GM21576 (cell line): Measurements from ENCODE around the gene BARHL1.

Experiments used
- ATAC-seq: cut with Tn5 transposase; IDR thresholded peaks from one replicate; pipeline ENCODE4 v1.9.1; 2021; ENCODE audit warnings: mild to moderate bottlenecking, moderate library complexity; ENCODE audit not compliant: unreplicated experiment

Gene BARHL1

DNA sequence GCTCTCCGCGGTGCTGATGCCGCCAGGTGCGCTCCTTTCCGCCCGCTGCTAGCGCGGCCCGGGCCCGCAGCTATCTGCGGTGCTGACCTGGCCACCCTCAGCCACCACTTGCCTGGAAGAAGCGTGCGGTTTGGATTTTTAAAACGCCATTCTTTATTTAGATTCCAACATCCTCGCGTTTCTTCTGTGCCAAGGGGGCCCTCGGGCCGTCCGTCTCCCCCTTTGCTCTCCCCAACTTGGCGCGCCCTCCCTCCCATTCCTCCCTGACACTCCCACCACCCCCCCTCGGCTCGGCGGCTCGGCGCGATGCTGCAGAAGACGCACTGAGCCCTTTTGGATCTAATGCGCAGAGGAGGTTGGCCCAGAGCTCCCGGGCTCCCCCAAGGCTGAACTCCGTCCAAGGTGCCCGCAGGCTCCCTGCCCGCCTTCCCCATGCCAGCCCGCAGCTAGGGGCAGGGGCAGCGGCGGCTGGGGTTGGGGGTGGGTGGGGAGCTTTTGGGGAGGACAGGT, at the start of gene BARHL1:
Gene BARHL1, plus strand, starts transcription at position 331 of the 510 bp plus-strand sequence. CDS start 192 bp downstream, outside the sequence.
- ATAC-seq, result no peak

GRCh38 chr9:132534832-132535231, 47.6 kb upstream of the BARHL1 start:
- ATAC-seq, result no peak

- ATAC-seq, result no peak
Measured at GRCh38 chr9:132536124-132536523, 46.3 kb upstream of the BARHL1 start.

DNA sequence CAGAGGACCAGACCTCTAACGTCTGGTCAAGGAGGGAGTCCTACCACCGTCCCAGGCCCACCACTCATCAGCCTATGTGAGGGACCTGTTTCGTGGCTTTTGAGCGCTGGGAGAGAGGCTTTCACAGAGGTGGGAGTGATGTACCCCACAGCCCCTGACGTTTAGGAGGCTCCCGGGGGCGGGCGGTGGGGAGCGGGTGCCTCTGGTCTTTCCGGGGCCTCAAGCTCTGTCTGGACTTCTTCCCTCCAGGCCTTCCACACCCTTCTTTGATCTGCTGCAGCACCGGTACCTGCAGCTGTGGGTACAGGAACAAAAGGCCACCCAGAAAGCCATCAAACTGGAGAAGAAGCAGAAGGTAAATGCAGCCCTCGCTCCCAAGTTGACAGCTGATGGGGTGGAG, 45.1 kb upstream of the BARHL1 start:
- no peak for ATAC-seq

GRCh38 chr9:132538071-132538470, 44.3 kb upstream of the BARHL1 start:
- ATAC-seq, result no peak

DNA sequence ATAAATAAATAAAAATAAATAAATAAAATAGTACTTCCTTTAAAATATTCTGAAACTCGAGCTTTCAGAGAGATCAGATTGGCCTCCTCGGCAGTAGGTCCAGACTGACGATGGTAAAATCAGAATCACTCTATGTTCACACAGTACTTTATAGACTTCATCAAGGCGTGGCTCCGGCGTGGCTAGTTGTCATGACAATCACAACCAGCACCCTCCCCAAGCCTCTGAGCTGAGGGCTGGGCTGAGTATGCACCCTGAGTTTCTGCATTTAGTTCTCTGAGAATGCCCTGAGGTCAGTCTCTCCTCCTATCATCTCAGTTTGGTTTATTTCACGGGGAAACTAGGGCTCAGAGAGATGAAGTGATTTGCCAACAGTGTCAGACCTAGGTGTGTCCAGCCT, 43.3 kb upstream of the BARHL1 start:
- no peak for ATAC-seq

DNA sequence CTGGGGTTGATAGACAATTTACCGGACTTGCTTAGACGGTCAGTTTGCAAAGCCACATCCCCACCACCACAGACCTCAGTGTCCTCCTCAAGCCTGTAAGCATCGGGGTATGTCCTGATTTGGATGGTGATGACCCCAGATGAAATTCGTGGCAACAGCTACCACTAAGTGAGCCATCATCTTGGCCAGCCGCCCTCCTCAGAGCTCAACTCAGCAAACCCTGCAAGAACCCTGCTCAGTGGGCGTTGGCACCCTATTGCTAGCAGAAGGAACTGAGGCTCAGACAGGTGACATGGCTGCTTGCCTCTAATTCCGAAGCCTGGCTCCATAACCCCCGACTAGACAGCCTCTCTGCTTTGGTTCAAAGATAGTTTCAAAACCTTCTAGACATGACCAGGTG, 41.4 kb upstream of the BARHL1 start:
- no peak for ATAC-seq

- no peak for ATAC-seq
Measured at GRCh38 chr9:132541870-132542830, 40.3 kb upstream of the BARHL1 start.

- no peak for ATAC-seq
Measured at GRCh38 chr9:132543251-132543650, 39.2 kb upstream of the BARHL1 start.

DNA sequence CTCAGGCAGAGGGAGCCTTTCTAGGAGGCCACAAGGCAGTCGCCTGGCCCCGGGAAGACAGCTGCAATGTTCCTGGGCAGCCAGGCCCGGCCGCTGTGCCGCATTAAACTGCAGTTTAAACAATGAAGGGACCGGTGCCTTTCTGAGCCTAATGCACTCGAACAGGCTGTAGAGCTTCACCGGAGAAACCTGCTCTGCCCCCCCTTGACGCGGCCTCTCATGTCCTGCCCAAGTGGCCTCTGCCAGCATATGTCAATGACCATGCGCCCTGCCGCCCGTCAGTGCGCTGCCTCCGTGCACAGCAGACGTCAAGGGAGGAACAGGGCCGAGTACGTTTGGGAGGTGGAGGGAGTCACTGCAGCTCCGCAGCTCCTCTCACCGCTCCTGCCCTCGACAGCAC, 38.4 kb upstream of the BARHL1 start:
- ATAC-seq, result no peak

DNA sequence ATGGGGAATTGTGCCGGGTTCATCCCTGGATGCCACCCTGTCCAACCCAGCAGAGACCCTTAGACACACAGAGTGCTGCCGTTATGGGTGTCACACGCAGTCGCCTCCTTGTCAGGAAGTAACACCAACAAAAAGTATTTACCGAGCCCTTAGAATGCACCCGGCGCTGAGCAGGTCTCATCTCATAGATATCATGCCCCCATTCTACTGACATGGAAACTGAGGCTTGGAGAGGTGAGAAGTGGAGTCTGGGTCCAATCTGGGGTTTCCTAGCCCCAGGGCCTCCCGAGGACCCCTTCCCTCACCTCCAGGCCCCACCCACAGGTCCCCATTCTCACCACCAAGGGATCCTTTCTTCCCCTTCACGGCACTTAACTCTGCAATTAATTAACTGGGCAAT, 36.8 kb upstream of the BARHL1 start:
- no peak for ATAC-seq

GRCh38 chr9:132546148-132547051, 36.0 kb upstream of the BARHL1 start:
- no peak for ATAC-seq

DNA sequence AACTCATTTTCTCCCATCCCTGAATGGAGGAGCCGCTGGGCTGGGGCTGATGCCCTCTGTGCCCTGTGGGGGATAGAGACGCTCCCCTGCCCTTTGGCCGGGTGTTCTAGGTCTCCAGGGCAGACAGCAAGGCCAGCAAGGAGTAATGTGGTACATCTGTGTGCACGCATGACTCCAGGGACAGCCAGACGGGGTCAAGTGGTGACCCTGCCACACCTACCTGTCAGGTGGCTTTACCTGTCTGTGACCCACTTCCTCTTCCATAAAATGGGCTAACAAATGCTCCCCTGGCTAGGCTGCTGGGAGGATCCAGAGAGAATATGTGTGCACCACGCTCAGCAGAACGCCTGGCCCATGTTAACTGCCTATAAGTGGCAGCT, 35.4 kb upstream of the BARHL1 start:
- ATAC-seq, result no peak

DNA sequence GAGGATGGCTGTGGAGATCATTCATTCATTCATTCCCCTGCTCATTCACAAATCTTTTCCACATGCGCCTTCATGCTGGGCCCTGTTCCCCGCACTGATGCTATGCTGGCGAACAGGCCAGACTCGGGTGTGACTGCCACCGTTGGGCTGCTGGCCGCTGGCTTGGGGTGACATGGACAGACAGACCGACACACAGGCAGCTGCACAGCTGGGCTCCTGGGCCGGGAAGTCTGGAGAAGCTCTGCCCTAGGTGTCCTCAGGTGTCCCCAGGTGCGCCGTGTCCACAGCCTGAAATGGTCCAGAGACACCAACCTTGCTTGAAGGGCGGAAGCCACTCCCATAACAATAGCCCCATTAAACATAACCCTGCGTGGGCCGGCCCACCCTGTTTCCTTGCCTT, 35.0 kb upstream of the BARHL1 start:
- ATAC-seq, result no peak

- ATAC-seq, result no peak
Measured at GRCh38 chr9:132547976-132548730, 34.3 kb upstream of the BARHL1 start.

DNA sequence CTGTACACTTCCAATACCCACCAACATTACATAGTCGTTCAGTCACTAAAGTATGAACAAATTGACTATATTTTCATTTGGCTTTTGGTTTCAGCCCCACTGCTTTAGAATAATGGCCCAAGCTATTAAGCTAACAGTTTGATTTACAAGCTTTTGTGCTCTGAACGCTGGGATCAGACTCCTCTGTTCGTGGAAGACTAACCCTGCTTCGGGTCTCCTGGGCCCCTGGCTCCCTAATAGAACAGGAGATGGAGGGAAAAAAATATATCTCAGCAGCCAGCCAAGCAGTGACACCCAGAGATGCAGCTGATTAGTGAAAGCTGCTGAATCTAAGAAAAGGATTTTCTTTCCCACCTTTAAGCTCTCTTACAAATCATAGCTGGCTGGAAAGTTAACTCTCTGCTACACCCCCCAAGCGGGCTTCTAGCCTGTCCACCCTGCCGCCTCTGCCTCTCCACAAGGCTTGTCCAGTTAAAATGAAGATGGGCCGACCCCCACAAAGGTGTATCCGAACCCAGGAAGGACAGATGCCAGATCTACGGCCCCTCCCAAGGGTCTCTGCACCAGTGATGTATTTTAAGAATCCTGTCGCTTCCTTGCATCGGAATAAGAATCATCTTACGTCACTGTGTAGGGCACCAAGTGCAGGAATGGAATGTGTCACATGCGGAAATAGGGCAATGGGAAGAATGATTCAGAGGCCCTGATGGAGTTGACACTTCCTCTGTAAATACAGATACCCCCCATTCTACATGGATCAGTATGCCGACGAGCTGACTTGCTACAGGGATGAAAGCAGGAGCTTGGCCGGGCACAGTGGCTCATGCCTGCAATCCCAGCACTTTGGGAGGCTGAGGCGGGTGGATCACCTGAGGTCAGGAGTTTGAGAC, 33.4 kb upstream of the BARHL1 start:
- ATAC-seq, result no peak

DNA sequence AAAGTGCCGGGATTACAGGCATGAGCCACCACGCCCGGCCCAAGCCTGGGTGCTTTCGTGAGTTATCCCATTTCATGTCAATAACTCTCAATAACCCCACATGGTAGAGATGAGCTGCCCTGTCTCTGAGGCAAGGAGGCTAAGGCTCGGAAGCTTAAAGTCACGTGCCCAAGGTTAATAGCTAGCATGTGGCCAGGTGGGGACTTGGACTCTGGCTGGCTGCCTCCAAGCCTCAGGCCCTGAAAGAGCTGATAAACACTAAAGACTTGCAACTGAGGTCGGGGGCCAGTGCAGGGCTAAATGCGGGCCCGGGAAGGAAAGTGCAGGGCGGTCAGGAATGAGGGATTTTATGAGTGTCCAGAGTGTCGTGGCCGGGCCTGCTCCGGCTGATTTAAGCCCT, 30.9 kb upstream of the BARHL1 start:
- ATAC-seq, result no peak

- no peak for ATAC-seq
Measured at GRCh38 chr9:132552041-132552440, 30.4 kb upstream of the BARHL1 start.

DNA sequence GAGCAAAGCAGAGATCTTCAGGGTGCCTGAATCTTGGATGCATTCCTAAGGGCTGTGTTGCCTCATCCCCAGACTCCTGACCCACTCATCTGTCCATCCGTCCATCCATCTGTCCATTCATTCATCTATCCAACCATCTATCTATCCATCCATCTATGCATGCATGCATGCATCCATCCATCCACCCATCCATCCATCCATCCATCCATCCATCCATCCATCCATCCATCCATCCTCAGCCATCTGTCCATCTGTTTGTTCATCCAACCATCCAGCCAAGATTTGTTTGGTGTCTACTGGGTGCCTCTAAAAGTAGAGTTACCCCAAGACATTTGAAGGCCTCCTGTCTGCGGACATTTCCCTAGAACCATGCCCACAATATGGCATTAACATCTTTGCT, 27.7 kb upstream of the BARHL1 start:
- no peak for ATAC-seq

GRCh38 chr9:132555528-132555927, 26.9 kb upstream of the BARHL1 start:
- no peak for ATAC-seq
